GM19238 (cell line): ENCODE results near the gene SYT12.

ENCODE experiments used
- DNase-seq: peaks from one replicate; pipeline ENCODE4 v3.0.0; 2011; ENCODE audit warnings: low spot score; ENCODE audit not compliant: insufficient read length

The SYT12 gene

DNA sequence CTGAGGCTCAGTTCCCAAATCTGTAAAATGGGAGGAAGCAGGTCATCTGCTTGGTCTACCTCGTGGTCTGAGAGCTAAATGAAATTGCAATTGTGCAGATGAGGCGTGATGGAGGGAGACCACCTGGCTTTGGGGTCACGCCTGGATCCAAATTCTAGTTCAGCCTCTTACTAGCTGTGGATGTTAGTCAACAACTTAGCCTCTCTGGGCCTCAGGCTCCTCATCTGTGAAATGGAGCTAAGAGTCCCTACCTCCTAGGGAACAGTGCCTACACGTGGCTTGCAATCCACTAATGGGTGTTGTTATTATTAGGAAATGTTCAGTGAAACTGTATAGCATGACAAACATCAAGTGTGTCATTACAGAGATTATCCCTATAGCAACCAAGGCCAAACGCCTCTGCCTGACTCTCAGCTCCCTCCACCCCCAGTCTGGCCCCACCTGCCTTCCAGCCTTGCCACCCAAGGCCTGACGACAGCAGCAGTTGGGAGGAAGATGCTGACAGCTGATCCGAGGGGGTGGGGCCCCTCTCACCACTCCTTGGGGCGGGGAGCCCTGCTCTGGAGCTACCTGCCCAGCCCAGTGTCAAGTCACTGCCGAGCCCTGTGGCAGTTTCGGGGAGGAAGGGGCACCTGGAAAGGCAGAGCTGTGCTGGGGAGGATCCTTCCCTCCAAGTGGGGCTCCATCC, 32.0 kb downstream of the SYT12 start:
- no peak for DNase-seq

DNA sequence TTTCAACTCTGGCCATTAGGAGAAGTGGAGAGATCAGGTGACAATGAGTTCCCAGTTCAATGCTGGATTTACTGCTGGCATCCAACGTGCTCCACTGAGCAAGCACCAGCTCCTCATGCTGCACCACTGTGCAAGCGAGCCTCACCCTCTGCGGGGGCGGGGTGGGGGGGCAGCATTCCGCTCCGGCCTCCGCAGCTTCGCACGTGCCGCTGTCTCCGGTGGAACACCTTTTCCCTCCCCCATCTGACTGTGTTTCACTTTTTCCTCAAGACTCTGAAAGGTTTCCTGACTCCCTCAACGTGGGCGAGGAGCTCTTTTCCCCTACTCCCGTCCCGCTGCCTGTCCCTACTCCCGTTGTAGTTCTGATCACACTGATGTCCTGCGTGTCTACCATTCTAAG, 32.9 kb downstream of the SYT12 start:
- no peak for DNase-seq

DNA sequence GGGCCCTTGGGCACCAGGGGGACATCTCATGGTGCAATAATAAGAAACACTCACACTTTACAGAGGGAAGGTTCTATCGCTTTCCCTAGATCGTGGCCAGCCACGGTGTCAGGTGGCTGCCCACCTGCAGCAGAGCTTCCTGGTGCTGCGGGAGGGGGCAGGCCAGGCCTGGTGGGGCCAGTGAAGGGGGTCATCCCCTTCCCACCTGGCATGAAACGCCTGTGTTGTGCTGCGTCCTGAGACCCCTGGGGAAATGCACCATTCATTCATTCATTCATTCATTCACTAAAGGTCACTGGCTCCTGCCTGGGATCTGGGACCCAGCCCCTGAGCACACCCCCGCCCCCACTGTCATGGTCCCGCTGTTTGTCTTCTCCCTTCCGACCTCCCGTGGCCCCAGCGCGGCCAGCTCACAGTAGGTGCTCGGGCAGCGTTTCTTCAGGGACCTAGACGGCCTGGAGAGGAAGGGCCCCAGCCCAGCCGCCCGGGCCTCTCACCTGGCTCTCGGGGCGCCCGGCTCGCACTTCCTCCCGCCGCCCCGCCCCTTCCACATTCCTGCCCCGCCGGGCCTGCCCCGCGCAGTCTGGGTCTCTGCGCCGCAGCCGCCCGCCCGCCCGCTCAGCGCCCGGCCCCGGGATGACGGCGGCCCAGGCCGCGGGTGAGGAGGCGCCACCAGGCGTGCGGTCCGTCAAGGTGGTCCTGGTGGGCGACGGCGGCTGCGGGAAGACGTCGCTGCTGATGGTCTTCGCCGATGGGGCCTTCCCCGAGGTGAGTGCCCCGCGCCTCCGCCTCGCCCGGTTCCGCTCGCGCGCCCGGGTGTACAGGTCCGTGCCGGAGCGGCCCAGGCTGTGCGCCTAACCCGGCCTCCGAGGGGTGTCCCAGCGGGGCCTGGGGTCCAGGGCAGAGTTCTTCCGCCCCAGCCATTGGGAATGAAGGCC, 33.6 kb downstream of the SYT12 start, which contains the start of gene RHOD:
TSS of gene RHOD (plus strand) at position 581 of the 938 bp plus-strand sequence. CDS start at position 637, 56 bp downstream.
- no peak for DNase-seq

GRCh38 chr11:67057205-67057672, 34.3 kb downstream of the SYT12 start:
- no peak for DNase-seq

GRCh38 chr11:67058506-67058905, 35.6 kb downstream of the SYT12 start:
- no peak for DNase-seq

GRCh38 chr11:67059671-67060070, 36.7 kb downstream of the SYT12 start:
- DNase-seq, result no peak

GRCh38 chr11:67060111-67060522, 37.2 kb downstream of the SYT12 start:
- DNase-seq, result no peak

DNA sequence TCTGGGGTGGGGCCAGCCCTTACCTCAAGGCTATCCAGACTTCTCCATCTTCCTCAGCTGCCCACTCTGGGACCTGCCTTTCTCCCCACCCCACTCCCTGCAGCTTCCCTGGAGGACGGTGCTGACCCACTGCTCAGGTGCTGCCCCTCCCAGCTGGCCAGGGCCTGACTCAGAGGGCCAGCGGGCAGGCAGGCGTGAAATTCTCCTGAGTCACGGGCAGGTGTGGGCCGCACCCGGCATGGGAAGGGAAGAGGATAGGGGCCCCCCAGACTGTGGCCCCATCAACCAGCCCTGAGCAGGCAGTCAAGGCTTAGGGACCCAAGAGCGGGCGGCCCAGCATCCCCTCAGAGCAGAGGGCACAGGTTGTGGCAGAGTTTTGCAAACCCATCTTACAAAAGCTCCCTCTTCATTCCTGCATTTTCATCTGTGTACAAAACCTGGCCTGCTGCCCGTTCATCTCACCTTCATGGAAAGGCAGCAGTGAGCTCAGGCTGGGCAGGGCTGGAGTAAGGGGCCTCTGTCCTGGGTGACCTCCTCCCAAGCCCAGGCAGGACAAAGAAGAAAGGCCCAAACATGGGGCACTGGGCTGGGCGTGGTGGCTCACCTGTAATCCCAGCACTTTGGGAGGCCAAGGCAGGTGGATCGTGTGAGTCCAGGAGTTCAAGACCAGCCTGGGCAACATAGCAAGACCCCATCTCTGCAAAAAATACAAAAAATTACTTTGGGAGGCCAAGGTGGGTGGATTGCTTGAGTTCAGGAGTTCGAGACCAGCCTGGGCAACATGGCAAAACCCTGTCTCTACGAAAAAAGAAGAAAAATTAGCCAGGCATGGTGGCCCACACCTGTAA, 39.8 kb downstream of the SYT12 start:
- DNase-seq, result no peak

GRCh38 chr11:67066333-67066709, 43.4 kb downstream of the SYT12 start:
- DNase-seq, result no peak

GRCh38 chr11:67071420-67072284, 48.7 kb downstream of the SYT12 start:
- DNase-seq, result peak; percentile 88

DNA sequence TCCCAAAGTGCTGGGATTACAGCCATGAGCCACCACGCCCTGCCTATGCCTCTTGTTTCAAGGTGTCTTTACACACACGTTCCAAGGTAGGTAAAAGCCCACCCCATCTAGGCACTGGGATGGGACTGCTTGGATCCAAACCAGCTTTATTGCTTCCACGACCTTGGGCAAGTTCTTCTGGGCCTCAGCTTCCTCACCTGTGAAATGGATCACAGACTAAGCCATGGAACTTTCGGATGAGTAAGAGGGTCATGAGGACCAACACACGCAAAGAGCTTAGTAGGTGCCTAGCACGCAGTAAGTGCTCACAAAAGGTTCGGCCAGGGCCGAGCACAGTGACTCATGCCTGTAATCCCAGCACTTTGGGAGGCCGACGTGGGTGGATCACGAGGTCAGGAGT, 49.4 kb downstream of the SYT12 start:
- DNase-seq, result no peak

- no peak for DNase-seq
Measured at GRCh38 chr11:67073908-67074307, 51.0 kb downstream of the SYT12 start.

DNA sequence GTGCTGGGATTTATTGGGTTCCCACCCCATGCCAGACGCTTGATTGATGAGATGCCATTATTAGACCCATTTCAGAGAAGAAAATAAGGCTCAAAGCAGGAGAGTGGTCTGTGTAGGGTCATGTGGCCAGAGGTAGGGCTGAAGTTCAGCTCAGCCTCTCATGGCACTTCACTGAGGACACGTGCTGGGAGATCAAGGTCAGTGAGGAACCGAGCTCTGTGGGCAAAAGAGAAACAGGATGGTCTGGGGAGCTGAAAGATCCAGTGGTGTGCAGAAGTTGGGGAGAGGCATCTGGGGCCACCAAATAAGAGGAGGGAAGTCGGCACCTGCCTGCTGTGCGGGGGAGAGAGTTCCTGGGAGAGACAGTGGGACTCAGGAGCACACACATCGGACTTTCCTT, 53.3 kb downstream of the SYT12 start:
- no peak for DNase-seq

DNA sequence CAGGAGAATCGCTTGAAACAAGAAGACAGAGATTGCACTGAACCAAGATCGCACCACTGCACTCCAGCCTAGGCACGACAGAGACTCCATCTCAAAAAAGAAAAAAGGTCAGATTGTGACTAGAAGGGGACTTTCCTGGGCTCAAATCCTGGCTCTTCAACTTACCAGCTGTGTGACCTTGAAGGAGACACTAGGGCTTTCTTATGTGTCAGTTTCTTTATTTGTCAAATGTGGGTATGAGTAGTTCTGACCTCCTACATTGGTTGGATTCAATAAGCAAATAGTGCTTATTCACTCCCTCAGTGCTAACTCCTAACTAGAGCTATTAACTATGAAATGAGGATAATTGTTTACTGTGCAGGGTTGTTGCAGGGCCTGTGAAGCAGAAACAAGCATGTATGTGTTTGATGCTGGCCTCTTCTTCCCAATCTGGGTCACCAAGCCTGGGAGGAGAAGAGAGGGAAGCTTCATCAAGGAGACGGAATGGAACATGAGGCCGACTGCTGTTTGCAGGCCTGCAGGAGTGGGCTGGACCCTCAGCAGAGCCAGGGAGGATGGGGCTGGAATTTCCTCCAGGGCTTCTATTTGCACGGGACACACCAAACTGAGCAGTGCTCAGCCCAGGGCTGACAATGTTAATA, 56.3 kb downstream of the SYT12 start:
- no peak for DNase-seq

- no peak for DNase-seq
Measured at GRCh38 chr11:67082071-67082791, 59.3 kb downstream of the SYT12 start.

DNA sequence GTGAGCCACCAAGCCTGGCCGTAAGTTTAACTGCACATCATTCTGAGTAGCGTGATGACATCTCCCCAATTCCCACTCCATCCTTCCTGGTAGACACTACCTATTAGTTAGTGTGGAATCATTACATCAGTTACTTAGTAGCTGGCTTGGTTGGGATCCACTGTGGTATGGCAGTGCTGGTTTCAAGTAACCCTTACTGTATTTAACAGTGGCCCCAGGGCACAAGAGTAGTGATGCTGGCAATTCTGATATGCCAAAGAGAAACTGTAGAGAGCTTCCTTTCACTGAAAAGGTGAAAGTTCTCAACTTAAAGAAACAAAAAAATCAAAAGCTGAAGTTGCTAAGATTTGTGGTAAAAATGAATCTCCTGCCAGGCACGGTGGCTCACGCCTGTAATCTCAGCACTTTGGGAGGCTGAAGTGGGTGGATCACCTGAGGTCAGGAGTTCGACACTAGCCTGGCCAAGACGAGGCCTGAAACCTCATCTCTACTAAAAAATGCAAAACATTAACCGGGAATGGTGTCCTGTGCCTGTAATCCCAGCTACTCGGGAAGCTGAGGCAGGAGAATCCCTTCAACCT, 60.9 kb downstream of the SYT12 start:
- no peak for DNase-seq

GRCh38 chr11:67085617-67086016, 62.7 kb downstream of the SYT12 start:
- DNase-seq, result no peak

DNA sequence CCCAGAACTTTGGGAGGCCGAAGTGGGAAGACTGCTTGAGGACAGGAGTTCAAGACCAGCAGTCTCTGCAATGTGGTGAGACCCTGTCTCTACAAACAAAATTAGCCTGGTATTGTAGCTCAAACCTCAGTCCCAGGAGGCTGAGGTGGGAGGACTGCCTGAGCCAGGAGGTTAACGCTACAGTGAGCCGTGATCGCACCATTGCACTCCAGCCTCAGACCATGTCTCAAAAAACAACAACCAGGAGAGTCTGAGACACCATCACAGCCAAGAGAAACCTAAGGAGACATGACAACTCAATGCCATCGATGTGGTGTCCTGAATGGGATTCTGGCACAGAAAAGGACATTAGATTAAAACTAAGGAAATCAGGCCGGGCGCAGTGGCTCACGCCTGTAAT, 67.8 kb downstream of the SYT12 start:
- DNase-seq, result no peak

- DNase-seq, result no peak
Measured at GRCh38 chr11:67095214-67095507, 72.2 kb downstream of the SYT12 start.
